BLaER1 treated with 17β-estradiol and CSF1 and Interleukin-3, amounts not matched to agents 10 nM and 100 nM (cell line): ENCODE measurements around the gene FBLN1.

ENCODE experiments used
- H3K27ac ChIP-seq, 11 experiments: shearing (Covaris generic); formaldehyde crosslinking; 2 replicates each; pipeline ENCODE4 v1.8.1; 2022
- H3K27me3 ChIP-seq, 11 experiments: shearing (Covaris generic); formaldehyde crosslinking; 2 replicates each; pipeline ENCODE4 v1.8.1; 2022
- H3K36me3 ChIP-seq, 11 experiments: shearing (Covaris generic); formaldehyde crosslinking; 2 replicates each; pipeline ENCODE4 v1.8.1; 2022
- H3K4me1 ChIP-seq, 10 experiments: shearing (Covaris generic); formaldehyde crosslinking; 2 replicates each; pipeline ENCODE4 v1.8.1; 2022
- H3K4me2 ChIP-seq, 11 experiments: shearing (Covaris generic); formaldehyde crosslinking; 2 replicates each; pipeline ENCODE4 v1.8.1; 2022
- H3K4me3 ChIP-seq, 10 experiments: shearing (Covaris generic); formaldehyde crosslinking; 2 replicates each; pipeline ENCODE4 v1.8.1; 2022
- H3K9ac ChIP-seq, 11 experiments: shearing (Covaris generic); formaldehyde crosslinking; 2 replicates each; pipeline ENCODE4 v1.8.1; 2022
- H3K9me3 ChIP-seq, 11 experiments: shearing (Covaris generic); formaldehyde crosslinking; replicated peaks in 1 of 11; 2 replicates each; pipeline ENCODE4 v1.8.1; 2022
- H4K20me1 ChIP-seq, 11 experiments: shearing (Covaris generic); formaldehyde crosslinking; 2 replicates each; pipeline ENCODE4 v1.8.1; 2022
- Cebpa-rat ChIP-seq, 11 experiments: shearing (Covaris generic); IDR thresholded peaks; 2 replicates each; pipeline ENCODE4 v1.8.1; 2022

Gene FBLN1

DNA sequence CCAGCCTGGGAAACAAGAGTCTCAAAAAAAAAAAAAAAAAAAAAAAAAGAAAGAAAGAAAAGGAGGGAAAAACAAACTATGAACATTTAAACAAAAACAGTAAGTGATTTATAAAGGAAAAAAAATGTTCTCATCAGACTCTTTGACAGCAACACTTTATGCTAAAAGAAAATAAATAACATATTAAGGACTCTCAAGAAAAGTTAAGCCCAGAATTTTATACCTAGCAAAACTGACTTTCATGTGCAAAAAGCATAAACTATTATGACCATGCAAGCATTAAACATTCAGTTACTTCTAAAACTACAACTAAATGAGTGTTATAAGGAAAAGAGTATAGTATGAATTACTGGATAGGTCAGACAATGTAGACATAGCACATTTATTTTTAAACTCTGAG is 68.4 kb downstream of the FBLN1 start:
- Histone ChIP-seq H3K4me1 (peaks cover 26 to 37% (median 34%) of the 10 kb centered on the region in 10 experiments), H3K9ac (no peak overlapping the region), H4K20me1 (peaks cover 0 to 23% (median 13%) of the 10 kb centered on the region in 11 experiments; a peak in 14 of 22 replicates), H3K27me3 (peaks cover 0 to 25% (median 0%) of the 10 kb centered on the region in 11 experiments; a peak in 8 of 22 replicates), H3K4me3 (no peak overlapping the region), H3K4me2 (no peak overlapping the region), H3K9me3 (peaks cover 38 to 47% (median 44%) of the 10 kb centered on the region in 11 experiments), H3K36me3 (peaks cover 0 to 34% (median 9%) of the 10 kb centered on the region in 11 experiments; a peak in 10 of 22 replicates), H3K27ac (no peak overlapping the region)
- no peak for TF ChIP-seq Cebpa-rat (IDR thresholded peaks at IDR 0.05)

DNA sequence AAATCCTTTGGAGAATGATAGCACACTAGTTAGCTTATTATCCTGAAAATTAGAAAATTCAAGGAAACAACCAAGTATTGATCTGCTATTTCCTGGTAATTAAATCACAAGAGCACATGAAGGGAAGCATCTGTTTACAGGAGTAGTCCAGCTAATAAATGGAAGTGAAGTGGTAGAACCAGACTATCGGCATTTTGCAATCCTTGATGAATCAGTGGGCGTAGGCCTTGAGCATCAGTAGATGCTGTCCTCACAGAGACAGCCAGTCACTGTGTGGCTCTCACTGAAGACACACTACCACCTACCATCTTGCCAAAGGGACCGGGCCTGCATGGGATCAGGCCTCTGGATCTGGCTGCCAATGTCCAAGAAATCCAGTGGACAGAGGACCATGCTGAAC is 69.8 kb downstream of the FBLN1 start:
- Histone ChIP-seq H3K4me1 (peaks cover 29 to 50% (median 46%) of the 10 kb centered on the region in 10 experiments), H3K27ac (no peak overlapping the region), H3K4me3 (no peak overlapping the region), H3K9me3 (peaks cover 38 to 47% (median 44%) of the 10 kb centered on the region in 11 experiments), H4K20me1 (peaks cover 0 to 37% (median 21%) of the 10 kb centered on the region in 11 experiments; a peak in 16 of 22 replicates), H3K4me2 (peak overlapping the region in 2 of 11 experiments; percentile 88 to 93; a peak in 2 of 22 replicates), H3K9ac (no peak overlapping the region), H3K27me3 (peaks cover 0 to 35% (median 0%) of the 10 kb centered on the region in 11 experiments; a peak in 9 of 22 replicates), H3K36me3 (peaks cover 0 to 34% (median 6%) of the 10 kb centered on the region in 11 experiments; a peak in 10 of 22 replicates)
- no peak for TF ChIP-seq Cebpa-rat (IDR thresholded peaks at IDR 0.05)

DNA sequence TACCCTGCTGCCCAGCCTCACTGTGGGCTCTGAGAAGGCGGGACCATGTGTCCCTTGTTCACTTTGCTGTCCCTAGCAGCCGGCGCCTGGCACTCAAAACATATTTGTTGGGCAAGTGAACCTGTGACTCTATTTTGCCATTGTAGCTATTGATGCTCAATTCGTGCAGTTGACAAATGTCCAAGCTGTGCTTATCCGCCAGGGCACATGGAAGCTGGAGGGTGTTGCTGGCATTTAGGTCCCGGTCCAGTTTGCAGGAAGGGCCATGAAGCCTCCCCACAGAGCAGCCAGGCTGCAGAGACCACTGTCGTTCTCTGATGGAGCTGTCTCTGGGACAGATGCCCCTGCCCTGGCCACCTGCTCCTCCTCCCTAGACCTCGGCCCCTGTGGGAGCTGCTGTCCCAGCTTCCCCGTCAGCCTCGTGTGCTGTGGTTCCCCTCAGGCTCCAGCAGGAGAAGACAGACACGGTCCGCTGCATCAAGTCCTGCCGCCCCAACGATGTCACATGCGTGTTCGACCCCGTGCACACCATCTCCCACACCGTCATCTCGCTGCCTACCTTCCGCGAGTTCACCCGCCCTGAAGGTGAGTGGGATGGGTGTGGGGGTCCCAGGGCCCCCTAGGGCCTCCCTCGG is 71.5 kb downstream of the FBLN1 start:
- H3K9ac ChIP-seq: peak overlapping the region in 4 of 11 experiments; percentile 4 to 46 (median 12); a peak in 2 of 22 replicates
- H4K20me1 ChIP-seq: peaks cover 0 to 47% (median 25%) of the 10 kb centered on the region in 11 experiments; a peak in 16 of 22 replicates
- H3K4me2 ChIP-seq: peak overlapping the region; percentile 67 to 93 (median 88)
- peak overlapping the region in 2 of 11 experiments; percentile 14 to 26; a peak in 3 of 22 replicates for H3K27ac ChIP-seq
- no peak for TF ChIP-seq Cebpa-rat (IDR thresholded peaks at IDR 0.05)
- H3K4me3 ChIP-seq: peak overlapping the region in 7 of 10 experiments; percentile 2 to 49 (median 28); a peak in 10 of 20 replicates
- H3K9me3 ChIP-seq: peaks cover 27 to 35% (median 30%) of the 10 kb centered on the region in 11 experiments
- peaks cover 0 to 27% (median 6%) of the 10 kb centered on the region in 11 experiments; a peak in 9 of 22 replicates for H3K36me3 ChIP-seq
- H3K4me1 ChIP-seq: peaks cover 29 to 63% (median 57%) of the 10 kb centered on the region in 10 experiments
- peaks cover 0 to 39% (median 0%) of the 10 kb centered on the region in 11 experiments; a peak in 9 of 22 replicates for H3K27me3 ChIP-seq

DNA sequence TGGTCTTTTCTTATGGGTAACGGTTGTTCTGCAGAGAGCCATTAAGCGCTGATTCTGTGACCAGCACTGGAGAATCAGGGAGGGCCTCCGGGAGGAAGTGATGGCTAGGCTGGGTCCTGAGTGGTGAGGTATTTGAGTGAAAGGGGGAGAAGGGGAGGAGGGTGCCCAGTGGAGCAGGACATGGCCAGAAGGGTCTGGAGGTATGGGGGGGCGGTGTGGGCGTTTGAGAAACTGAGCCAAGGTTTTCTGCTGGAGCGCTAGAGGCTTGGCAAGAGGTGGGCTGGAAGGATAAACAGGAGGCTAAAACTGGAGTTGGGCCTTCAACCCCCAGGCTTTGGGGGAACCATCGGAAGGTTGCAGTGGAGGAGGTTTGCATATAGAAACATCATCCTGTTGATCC is 72.5 kb downstream of the FBLN1 start:
- Histone ChIP-seq H3K36me3 (peaks cover 0 to 17% (median 4%) of the 10 kb centered on the region in 11 experiments; a peak in 4 of 22 replicates), H3K27me3 (peaks cover 0 to 41% (median 0%) of the 10 kb centered on the region in 11 experiments; a peak in 9 of 22 replicates), H3K9me3 (peaks cover 18 to 25% (median 20%) of the 10 kb centered on the region in 11 experiments), H3K4me2 (peak overlapping the region; percentile 67 to 93 (median 88)), H4K20me1 (peaks cover 0 to 57% (median 25%) of the 10 kb centered on the region in 11 experiments; a peak in 16 of 22 replicates), H3K4me1 (peaks cover 29 to 69% (median 60%) of the 10 kb centered on the region in 10 experiments), H3K27ac (peak overlapping the region in 1 of 11 experiments; percentile 26; a peak in 3 of 22 replicates), H3K9ac (peak overlapping the region in 5 of 11 experiments; percentile 18 to 46 (median 38); a peak in 5 of 22 replicates), H3K4me3 (peak overlapping the region in 9 of 10 experiments; percentile 2 to 49 (median 25); a peak in 9 of 20 replicates)
- TF ChIP-seq Cebpa-rat (IDR thresholded peaks at IDR 0.05): no peak

DNA sequence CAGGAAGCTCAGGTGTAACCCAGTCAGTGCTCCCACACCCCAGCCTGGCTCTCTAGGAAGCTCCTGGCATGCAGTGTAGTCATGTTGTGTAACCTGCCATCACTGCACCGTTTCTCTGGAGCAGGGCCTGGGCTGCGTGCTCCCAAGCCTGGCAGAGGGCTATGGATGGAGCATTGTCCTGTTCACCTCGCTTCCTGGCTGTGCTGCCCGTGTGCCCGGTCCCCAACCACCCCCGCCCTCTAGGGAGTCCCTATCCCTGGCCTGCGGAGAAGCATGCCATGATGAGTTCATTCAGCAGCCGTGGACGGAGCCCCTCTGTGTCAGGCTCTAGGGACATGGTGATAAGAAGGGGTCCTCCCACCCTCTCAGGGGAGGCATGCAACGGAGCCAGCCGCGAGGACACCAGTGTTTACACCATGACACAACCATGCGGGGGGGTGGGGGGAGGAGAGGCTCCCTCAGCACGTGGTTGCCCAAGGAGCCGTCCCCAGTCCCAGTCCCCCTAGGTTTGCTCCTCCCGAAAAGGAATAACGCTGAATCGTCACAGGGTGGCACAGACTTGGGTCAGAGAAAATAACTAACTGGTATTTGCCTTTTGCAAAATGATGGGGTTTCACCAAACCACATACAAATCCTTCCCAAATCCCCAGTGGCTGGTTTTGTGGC is 73.1 kb downstream of the FBLN1 start:
- peaks cover 33 to 74% (median 65%) of the 10 kb centered on the region in 10 experiments for H3K4me1 ChIP-seq
- peak overlapping the region in 3 of 11 experiments; percentile 21 to 39 (median 35); a peak in 3 of 22 replicates for H3K9ac ChIP-seq
- no peak overlapping the region; a peak in 1 of 22 replicates for H3K27ac ChIP-seq
- peaks cover 0 to 41% (median 0%) of the 10 kb centered on the region in 11 experiments; a peak in 9 of 22 replicates for H3K27me3 ChIP-seq
- TF ChIP-seq Cebpa-rat (IDR thresholded peaks at IDR 0.05): no peak
- H3K9me3 ChIP-seq: peaks cover 13 to 19% (median 14%) of the 10 kb centered on the region in 11 experiments
- peak overlapping the region; percentile 67 to 93 (median 88) for H3K4me2 ChIP-seq
- H3K4me3 ChIP-seq: peak overlapping the region in 2 of 10 experiments; percentile 25 to 30; a peak in 3 of 20 replicates
- H3K36me3 ChIP-seq: peaks cover 0 to 13% (median 1%) of the 10 kb centered on the region in 11 experiments; a peak in 4 of 22 replicates
- peaks cover 0 to 63% (median 25%) of the 10 kb centered on the region in 11 experiments; a peak in 16 of 22 replicates for H4K20me1 ChIP-seq

DNA sequence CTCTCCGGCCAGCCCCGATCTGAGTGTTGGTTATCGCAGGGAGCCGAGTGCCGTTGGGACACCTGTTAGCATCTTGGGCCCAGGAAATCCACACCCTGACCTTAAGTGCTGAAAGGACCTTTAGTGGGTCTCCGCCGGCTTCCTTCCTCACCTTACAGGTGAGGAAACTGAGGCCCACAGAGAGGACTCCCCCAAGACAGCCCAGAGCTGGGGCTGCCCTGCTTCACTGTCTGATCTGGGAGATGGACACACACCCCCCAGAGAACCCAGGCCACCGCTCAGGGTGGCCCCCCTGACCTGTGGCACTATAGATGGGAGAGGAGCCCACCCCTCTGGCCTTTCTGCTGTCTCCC is 73.6 kb downstream of the FBLN1 start:
- Histone ChIP-seq H3K27ac (no peak overlapping the region), H3K36me3 (peaks cover 0 to 8% (median 0%) of the 10 kb centered on the region in 11 experiments; a peak in 2 of 22 replicates), H4K20me1 (peaks cover 0 to 66% (median 25%) of the 10 kb centered on the region in 11 experiments; a peak in 16 of 22 replicates), H3K4me1 (peaks cover 38 to 79% (median 70%) of the 10 kb centered on the region in 10 experiments), H3K27me3 (peaks cover 0 to 41% (median 0%) of the 10 kb centered on the region in 11 experiments; a peak in 9 of 22 replicates), H3K9ac (peak overlapping the region in 3 of 11 experiments; percentile 5 to 35 (median 26); a peak in 3 of 22 replicates), H3K9me3 (peaks cover 8 to 14% (median 9%) of the 10 kb centered on the region in 11 experiments), H3K4me3 (no peak overlapping the region), H3K4me2 (peak overlapping the region in 10 of 11 experiments; percentile 67 to 93 (median 88); a peak in 19 of 22 replicates)
- TF ChIP-seq Cebpa-rat (IDR thresholded peaks at IDR 0.05): no peak

DNA sequence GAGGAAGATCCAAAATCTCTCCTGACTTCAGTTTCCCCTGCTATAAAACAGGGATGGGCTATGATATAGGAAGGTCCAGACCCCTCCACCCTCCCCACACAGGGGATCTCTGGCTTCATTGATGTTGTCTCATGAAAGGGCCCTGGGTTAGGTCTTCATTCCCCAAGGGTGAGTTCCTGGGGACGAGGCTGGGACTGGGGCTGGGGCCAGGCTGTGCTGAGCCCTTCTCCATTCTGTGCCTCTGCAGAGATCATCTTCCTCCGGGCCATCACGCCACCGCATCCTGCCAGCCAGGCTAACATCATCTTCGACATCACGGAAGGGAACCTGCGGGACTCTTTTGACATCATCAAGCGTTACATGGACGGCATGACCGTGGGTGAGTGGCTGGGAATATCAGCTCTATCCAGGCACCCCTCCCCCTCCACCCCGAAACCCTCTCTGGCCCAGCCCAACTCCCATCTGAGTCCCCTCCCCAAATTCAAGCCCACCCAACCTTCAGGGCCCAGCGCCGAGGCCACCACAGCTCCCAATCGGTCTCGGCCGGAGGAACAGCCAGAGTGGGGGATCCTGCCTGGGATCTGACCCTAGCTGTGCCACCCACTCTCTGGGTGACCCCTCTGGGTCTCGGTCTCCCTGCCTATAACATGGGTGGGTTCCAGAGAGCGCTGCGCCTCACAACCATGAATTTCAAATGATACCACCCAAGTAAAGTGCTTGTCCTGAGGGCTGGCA is 74.2 kb downstream of the FBLN1 start:
- peaks cover 44 to 86% (median 76%) of the 10 kb centered on the region in 10 experiments for H3K4me1 ChIP-seq
- no peak overlapping the region for H3K4me3 ChIP-seq
- H3K36me3 ChIP-seq: 0 out of 22 replicates have a peak, but pooled peaks cover 0 to 2% (median 0%) of the 10 kb centered on the region in 11 experiments
- peaks cover 1 to 8% (median 3%) of the 10 kb centered on the region in 11 experiments; a peak in 17 of 22 replicates for H3K9me3 ChIP-seq
- no peak overlapping the region for H3K27ac ChIP-seq
- peaks cover 0 to 41% (median 0%) of the 10 kb centered on the region in 11 experiments; a peak in 9 of 22 replicates for H3K27me3 ChIP-seq
- peak overlapping the region in 1 of 11 experiments; percentile 26; a peak in 1 of 22 replicates for H3K9ac ChIP-seq
- peaks cover 0 to 66% (median 25%) of the 10 kb centered on the region in 11 experiments; a peak in 16 of 22 replicates for H4K20me1 ChIP-seq
- H3K4me2 ChIP-seq: peak overlapping the region in 8 of 11 experiments; percentile 67 to 93 (median 88); a peak in 16 of 22 replicates
- no peak for TF ChIP-seq Cebpa-rat (IDR thresholded peaks at IDR 0.05)
